OCI-LY1 (cell line): ENCODE data around the gene ST7.

Source experiments
- H2AFZ ChIP-seq: fragments of 200-600 bp; sonication (generic), shearing (Covaris generic); 2 replicates; pipeline ENCODE4 v1.6.0; 2014; ENCODE audit warnings: antibody characterized with exemption, mild to moderate bottlenecking, low read length
- H3F3A ChIP-seq: fragments of 200-600 bp; sonication (generic), shearing (Covaris generic); 2 replicates; pipeline ENCODE4 v1.6.0; 2014; ENCODE audit warnings: mild to moderate bottlenecking, antibody characterized with exemption, low read length, moderate library complexity; ENCODE audit not compliant: insufficient read depth
- H3K27ac ChIP-seq: fragments of 200-600 bp; sonication (generic); 2 replicates; pipeline ENCODE4 v1.5.1; 2014; ENCODE audit warnings: low read length, mixed run types, mild to moderate bottlenecking, low read depth; ENCODE audit not compliant: poor library complexity, severe bottlenecking
- H3K27me3 ChIP-seq: fragments of 200-600 bp; sonication (generic); 2 replicates; pipeline ENCODE4 v1.6.0; 2014; ENCODE audit warnings: antibody characterized with exemption, mild to moderate bottlenecking, low read length, moderate library complexity; ENCODE audit not compliant: insufficient read depth
- H3K36me3 ChIP-seq: fragments of 200-600 bp; sonication (generic); 2 replicates; pipeline ENCODE4 v1.6.1; 2014; ENCODE audit warnings: mild to moderate bottlenecking, antibody characterized with exemption, low read length, moderate library complexity, mixed read lengths; ENCODE audit not compliant: insufficient read depth
- H3K4me1 ChIP-seq: fragments of 200-600 bp; sonication (generic); 2 replicates; pipeline ENCODE4 v1.5.1; 2014; ENCODE audit warnings: mild to moderate bottlenecking, low read length, moderate library complexity; ENCODE audit not compliant: insufficient read depth, severe bottlenecking
- H3K4me2 ChIP-seq: fragments of 200-600 bp; sonication (generic), shearing (Covaris generic); 2 replicates; pipeline ENCODE4 v1.6.1; 2014; ENCODE audit warnings: low read length
- H3K4me3 ChIP-seq: fragments of 200-600 bp; sonication (generic); 2 replicates; pipeline ENCODE4 v1.5.1; 2014; ENCODE audit warnings: low read length, low read depth, mild to moderate bottlenecking, mixed read lengths; ENCODE audit not compliant: poor library complexity, severe bottlenecking
- H3K79me2 ChIP-seq: fragments of 200-600 bp; shearing (Covaris generic); 2 replicates; pipeline ENCODE4 v1.6.1; 2016; ENCODE audit warnings: mixed run types, low read length, mixed read lengths; ENCODE audit not compliant: insufficient read depth
- H3K9ac ChIP-seq: fragments of 200-600 bp; sonication (generic), shearing (Covaris generic); 2 replicates; pipeline ENCODE4 v1.6.1; 2014; ENCODE audit warnings: mild to moderate bottlenecking, low read length, mixed read lengths
- H3K9me2 ChIP-seq: fragments of 200-600 bp; sonication (generic), shearing (Covaris generic); 2 replicates; pipeline ENCODE4 v1.6.1; 2014; ENCODE audit warnings: low read depth, mild to moderate bottlenecking, low read length, mixed read lengths
- H3K9me3 ChIP-seq: fragments of 200-600 bp; shearing (Covaris generic); 2 replicates; pipeline ENCODE4 v1.6.1; 2014; ENCODE audit warnings: low read length, mixed read lengths
- H4K20me1 ChIP-seq: fragments of 200-600 bp; sonication (generic), shearing (Covaris generic); 2 replicates; pipeline ENCODE4 v1.6.0; 2016; ENCODE audit warnings: mild to moderate bottlenecking, low read length; ENCODE audit not compliant: insufficient read depth
- EZH2 ChIP-seq: fragments of 200-600 bp; sonication (generic), shearing (Covaris generic); IDR thresholded peaks from 2 replicates; pipeline ENCODE4 v1.8.0; 2017; ENCODE audit warnings: borderline replicate concordance, mixed run types, mild to moderate bottlenecking, antibody characterized with exemption, low read length, moderate library complexity, mixed read lengths
- TF ChIP-seq, protein P1 (sequence below): fragments of 200-600 bp; sonication (generic), shearing (Covaris generic); IDR thresholded peaks from 2 replicates; pipeline ENCODE4 v1.5.1; 2017; ENCODE audit warnings: mild to moderate bottlenecking, antibody characterized with exemption, low read length, moderate library complexity, mixed read lengths

Gene ST7

DNA sequence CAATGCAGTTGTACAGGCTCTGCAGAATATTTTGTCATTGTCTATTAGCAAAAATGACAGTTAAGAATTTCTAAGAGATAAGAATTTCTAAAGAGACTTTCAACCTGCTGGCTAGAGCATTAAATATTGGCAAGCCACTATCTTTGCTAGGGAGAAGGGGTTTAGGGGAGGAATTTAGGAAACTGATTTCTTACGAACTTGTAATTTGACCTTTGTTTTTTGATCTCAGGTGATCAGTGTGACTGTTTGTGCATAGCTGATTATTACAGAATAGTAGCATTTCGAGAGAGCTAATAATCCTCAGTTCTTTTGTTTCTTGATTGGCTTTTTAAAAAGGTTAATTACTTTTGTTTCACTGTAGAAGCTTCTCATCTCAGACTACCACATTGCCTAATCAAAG lies 68.1 kb downstream of the ST7 start:
- Histone ChIP-seq H3K27ac (no peak overlapping the region), H3K27me3 (no peaks in the 10 kb centered on the region), H3K79me2 (no peaks in the 10 kb centered on the region), H3K4me1 (no peaks in the 10 kb centered on the region), H3K4me3 (no peak overlapping the region), H3K9me2 (no peaks in the 10 kb centered on the region), H3K36me3 (no peaks in the 10 kb centered on the region), H4K20me1 (no peaks in the 10 kb centered on the region), H3K9ac (no peak overlapping the region), H3K9me3 (no peaks in the 10 kb centered on the region), H3K4me2 (no peak overlapping the region), H3F3A (no peaks in the 10 kb centered on the region), H2AFZ (no peak overlapping the region)
- TF ChIP-seq, protein P1, sequence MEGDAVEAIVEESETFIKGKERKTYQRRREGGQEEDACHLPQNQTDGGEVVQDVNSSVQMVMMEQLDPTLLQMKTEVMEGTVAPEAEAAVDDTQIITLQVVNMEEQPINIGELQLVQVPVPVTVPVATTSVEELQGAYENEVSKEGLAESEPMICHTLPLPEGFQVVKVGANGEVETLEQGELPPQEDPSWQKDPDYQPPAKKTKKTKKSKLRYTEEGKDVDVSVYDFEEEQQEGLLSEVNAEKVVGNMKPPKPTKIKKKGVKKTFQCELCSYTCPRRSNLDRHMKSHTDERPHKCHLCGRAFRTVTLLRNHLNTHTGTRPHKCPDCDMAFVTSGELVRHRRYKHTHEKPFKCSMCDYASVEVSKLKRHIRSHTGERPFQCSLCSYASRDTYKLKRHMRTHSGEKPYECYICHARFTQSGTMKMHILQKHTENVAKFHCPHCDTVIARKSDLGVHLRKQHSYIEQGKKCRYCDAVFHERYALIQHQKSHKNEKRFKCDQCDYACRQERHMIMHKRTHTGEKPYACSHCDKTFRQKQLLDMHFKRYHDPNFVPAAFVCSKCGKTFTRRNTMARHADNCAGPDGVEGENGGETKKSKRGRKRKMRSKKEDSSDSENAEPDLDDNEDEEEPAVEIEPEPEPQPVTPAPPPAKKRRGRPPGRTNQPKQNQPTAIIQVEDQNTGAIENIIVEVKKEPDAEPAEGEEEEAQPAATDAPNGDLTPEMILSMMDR: no peak
- no peak for TF ChIP-seq EZH2

DNA sequence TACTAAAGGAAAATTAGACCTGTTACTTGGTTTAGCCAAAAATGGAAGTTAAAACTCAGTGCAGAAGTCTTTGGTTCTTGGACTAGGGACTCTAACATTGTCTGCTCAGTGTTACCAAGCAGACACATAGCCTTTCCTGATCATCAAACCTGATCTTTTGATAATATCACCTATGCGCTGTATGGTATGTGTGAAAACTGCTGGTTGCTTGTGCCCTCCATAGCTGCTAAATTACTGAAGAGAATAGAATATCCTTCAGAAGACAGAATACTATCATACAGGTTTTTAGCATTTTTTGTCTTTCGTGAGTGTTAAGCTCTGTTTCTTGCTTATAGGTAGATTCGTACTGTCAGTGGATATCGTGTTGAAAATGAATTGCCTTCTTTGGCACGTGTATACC lies 68.7 kb downstream of the ST7 start:
- H3F3A ChIP-seq: no peaks in the 10 kb centered on the region
- H2AFZ ChIP-seq: no peak overlapping the region
- H3K27ac ChIP-seq: no peak overlapping the region
- no peak overlapping the region for H3K4me2 ChIP-seq
- H3K9me3 ChIP-seq: no peaks in the 10 kb centered on the region
- H3K9me2 ChIP-seq: no peaks in the 10 kb centered on the region
- H3K27me3 ChIP-seq: no peaks in the 10 kb centered on the region
- TF ChIP-seq, protein P1: no peak
- TF ChIP-seq EZH2: no peak
- H4K20me1 ChIP-seq: no peaks in the 10 kb centered on the region
- H3K36me3 ChIP-seq: no peaks in the 10 kb centered on the region
- no peak overlapping the region for H3K4me3 ChIP-seq
- no peaks in the 10 kb centered on the region for H3K79me2 ChIP-seq
- H3K4me1 ChIP-seq: no peaks in the 10 kb centered on the region
- no peak overlapping the region for H3K9ac ChIP-seq

DNA sequence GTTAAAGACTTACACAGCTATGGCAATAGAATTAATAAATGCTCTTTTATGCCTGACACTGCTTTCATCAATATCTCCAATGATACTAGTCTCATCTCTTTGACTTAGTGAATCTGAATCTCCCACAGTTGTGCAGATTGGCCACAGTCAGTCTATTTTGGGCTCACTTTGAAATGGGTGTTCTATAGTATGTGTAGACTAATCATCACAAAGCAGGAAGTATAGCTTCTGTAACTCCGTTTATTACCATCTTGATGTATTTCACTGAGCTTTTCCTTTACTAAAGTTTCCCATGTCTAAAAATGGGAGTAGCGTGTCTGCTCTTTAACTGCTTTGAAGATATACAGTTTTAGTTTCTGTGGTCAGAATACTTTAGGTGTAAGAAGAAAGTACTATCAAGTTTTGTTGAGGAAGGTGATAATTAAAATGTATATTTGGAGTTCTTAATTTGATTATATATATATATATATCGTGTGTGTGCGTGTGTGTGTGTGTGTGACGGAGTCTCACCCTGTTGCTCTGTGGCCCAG lies 70.1 kb downstream of the ST7 start:
- Histone ChIP-seq H2AFZ (no peak overlapping the region), H3K27me3 (no peaks in the 10 kb centered on the region), H3K4me2 (no peak overlapping the region), H3K9ac (no peak overlapping the region), H4K20me1 (no peaks in the 10 kb centered on the region), H3K27ac (no peak overlapping the region), H3K36me3 (no peaks in the 10 kb centered on the region), H3F3A (no peaks in the 10 kb centered on the region), H3K79me2 (no peaks in the 10 kb centered on the region), H3K4me1 (no peaks in the 10 kb centered on the region), H3K4me3 (no peak overlapping the region), H3K9me3 (no peaks in the 10 kb centered on the region), H3K9me2 (no peaks in the 10 kb centered on the region)
- no peak for TF ChIP-seq EZH2

DNA sequence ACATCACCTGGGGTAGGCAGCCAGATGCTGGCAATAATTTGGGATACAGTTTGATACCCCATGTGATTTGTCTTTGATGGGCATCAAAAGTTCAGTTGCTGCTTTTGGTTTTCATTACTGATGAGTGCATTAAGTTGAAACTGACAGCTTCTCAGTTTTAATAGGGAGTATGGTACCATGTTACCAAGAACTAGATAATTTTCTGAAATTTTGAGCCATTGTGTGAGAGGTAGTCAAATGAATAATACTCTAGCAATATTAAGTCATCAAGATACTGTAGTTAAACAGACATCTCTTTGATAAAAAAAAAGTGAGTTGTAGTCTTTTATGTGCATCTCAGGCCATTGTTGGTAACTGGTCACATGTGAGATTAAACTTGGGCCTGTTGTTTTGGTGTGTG lies 71.5 kb downstream of the ST7 start:
- no peak overlapping the region for H3K9ac ChIP-seq
- TF ChIP-seq EZH2: no peak
- TF ChIP-seq, protein P1: no peak
- H3K27ac ChIP-seq: no peak overlapping the region
- no peak overlapping the region for H3K4me2 ChIP-seq
- no peaks in the 10 kb centered on the region for H3K27me3 ChIP-seq
- no peak overlapping the region for H3K4me3 ChIP-seq
- no peaks in the 10 kb centered on the region; the same call in 1 of the 2 replicates for H4K20me1 ChIP-seq
- no peaks in the 10 kb centered on the region for H3K4me1 ChIP-seq
- no peaks in the 10 kb centered on the region for H3K9me2 ChIP-seq
- no peaks in the 10 kb centered on the region for H3K36me3 ChIP-seq
- H2AFZ ChIP-seq: no peak overlapping the region
- no peaks in the 10 kb centered on the region for H3K79me2 ChIP-seq
- H3F3A ChIP-seq: 0 out of 2 replicates have a peak, but pooled peaks cover 2% of the 10 kb centered on the region
- peaks cover 1% of the 10 kb centered on the region; the same call in 1 of the 2 replicates for H3K9me3 ChIP-seq
